Psoas muscle (tissue), 8 donors: ENCODE measurements around the gene PTPRM. TPM values are rescaled to one million over a fixed set of nuclear protein-coding genes. Genes with fewer than 3 reads are reported as not detected.

Experiments
- ATAC-seq, 4 donors: fragments of 200-7000 bp; cut with Tn5 transposase; one replicate each; pipeline ENCODE4 v1.9.1; 2020; ENCODE audit warnings: moderate library complexity in 3 of 4, mild to moderate bottlenecking in 2 of 4
- DNase-seq, 2 donors: peaks; one replicate each; pipeline ENCODE4 v3.0.0-alpha.2; 2020
- H3K27ac ChIP-seq: fragments of 200-600 bp; one replicate; pipeline ENCODE4 v1.8.0; 2022
- H3K27me3 ChIP-seq, 3 donors: fragments of 200-600 bp in 1 of 3; one replicate each; pipeline versions ENCODE4 v1.6.1 to v1.8.0; 2013 to 2022; ENCODE audit warnings: low read length in 2 of 3, mild to moderate bottlenecking in 2 of 3, moderate library complexity in 1 of 3; ENCODE audit not compliant: insufficient read depth in 3 of 3
- H3K36me3 ChIP-seq, 2 donors: fragments of 200-600 bp in 1 of 2; one replicate each; pipeline versions ENCODE4 v1.6.1 to v1.8.0; 2013 to 2022; ENCODE audit warnings: low read depth in 1 of 2, mild to moderate bottlenecking in 1 of 2, moderate library complexity in 1 of 2; ENCODE audit not compliant: insufficient read depth in 1 of 2
- H3K4me1 ChIP-seq: fragments of 200-600 bp; one replicate; pipeline ENCODE4 v1.8.0; 2022
- H3K4me3 ChIP-seq: fragments of 200-600 bp; one replicate; pipeline ENCODE4 v1.8.0; 2022; ENCODE audit warnings: mild to moderate bottlenecking
- H3K9me3 ChIP-seq: fragments of 200-600 bp; one replicate; pipeline ENCODE4 v1.8.0; 2022
- CTCF ChIP-seq: fragments of 200-600 bp; IDR thresholded peaks from one replicate; pipeline ENCODE4 v1.8.0; 2022; ENCODE audit warnings: antibody characterized with exemption
- WGBS, 3 donors: extraction: QIAGEN DNeasy Blood & Tissue Kit; methylation state at CpG; one replicate each; pipeline versions ENCODE4 v1.1.6 to v1.1.7; 2013; 5-methylcytosine and 5-hydroxymethylcytosine counted together
- intact Hi-C, 2 donors: fragments of 100-400 bp; cut with DNase I; formaldehyde crosslinking; loops; one replicate each; pipeline versions ENCODE4 v1.11.0 to v1.14.2; 2022
- polyA plus RNA-seq, 3 donors: library from polyadenylated mRNA; stranded (reverse); fragments of 200-250 nt; gene quantifications; one replicate each; pipeline ENCODE4 v1.2.3, GENCODE V29; 2013
- total RNA-seq, 4 donors: library from RNA; stranded (reverse); fragmentation: NEBNext Ultra II Directional in 2 of 4; extraction: Animal tissue kit (Norgen Biotek cat#: 25700) in 2 of 4; gene quantifications; one replicate each; pipeline versions ENCODE4 v1.2.1 to v1.2.4, GENCODE V29; 2021 to 2023
- donor health status: healthy with polysubstance abuse.
- donor health status: DM: no; HTN: no; CAD: no; lungs with moderate emphysema.
- donor health status: Bipolar disorder and iron deficiency.
- donor health status: healthy.
- donor health status: DM: yes; HTN: yes; CAD: no.
- donor health status: DM: no; HTN: no; CAD: no.
- donor health status: DM: no; HTN: no; CAD: no.
- donor health status: DM: yes; HTN: yes; CAD: no.

The PTPRM gene
- total and polyA plus RNA-seq, 7 donors: 27.4 to 78.9 (median 39.0) TPM

GRCh38 chr18:7855028-7855427, 287.9 kb downstream of the PTPRM start:
- intact Hi-C loops: no loop called here
- DNase-seq (no peak), ATAC-seq (peak in 2 of 4 donors; percentile 36 to 56)
- Histone ChIP-seq H3K27ac (no peak overlapping the region), H3K9me3 (peaks cover 9% of the 10 kb centered on the region), H3K4me3 (no peak overlapping the region), H3K36me3 (no peaks in the 10 kb centered on the region), H3K27me3 (no peaks in the 10 kb centered on the region), H3K4me1 (peaks cover 32% of the 10 kb centered on the region)
- 93 to 100% (median 93%) methylated on average over 1 of the region's 1 CpG for WGBS, 3 donors
- TF ChIP-seq CTCF: no peak

GRCh38 chr18:7855671-7856070, 288.6 kb downstream of the PTPRM start:
- peaks cover 32% of the 10 kb centered on the region for H3K4me1 ChIP-seq
- H3K27ac ChIP-seq: no peak overlapping the region
- H3K9me3 ChIP-seq: peaks cover 8% of the 10 kb centered on the region
- no peaks in the 10 kb centered on the region for H3K27me3 ChIP-seq
- intact Hi-C loops: no loop called here
- no peaks in the 10 kb centered on the region for H3K36me3 ChIP-seq
- 0 to 17% (median 9%) methylated on average over 1 of the region's 1 CpG for WGBS, 3 donors
- no peak overlapping the region for H3K4me3 ChIP-seq
- no peak for TF ChIP-seq CTCF
- ATAC-seq: no peak
- DNase-seq: no peak

DNA sequence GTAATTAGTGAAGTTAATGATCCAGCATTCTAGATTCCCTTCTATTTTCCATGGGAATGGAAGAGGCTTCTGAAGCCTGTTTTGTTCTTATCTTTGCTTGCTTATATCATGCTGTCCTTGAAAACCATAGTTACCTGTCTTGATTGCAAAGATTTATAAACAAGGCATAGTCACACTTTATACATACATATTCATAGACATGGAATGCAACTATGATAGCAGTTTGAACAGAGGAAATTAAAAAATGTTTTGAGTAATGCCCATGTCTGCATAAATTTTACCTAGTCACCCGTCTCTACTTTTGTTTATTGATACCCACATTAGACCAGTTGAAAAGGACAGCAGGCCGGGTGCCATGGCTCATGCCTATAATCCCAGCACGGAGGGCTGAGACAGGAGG, 289.0 kb downstream of the PTPRM start:
- no peak overlapping the region for H3K27ac ChIP-seq
- no peak for TF ChIP-seq CTCF
- ATAC-seq (no peak), DNase-seq (no peak)
- H3K36me3 ChIP-seq: no peaks in the 10 kb centered on the region
- peaks cover 32% of the 10 kb centered on the region for H3K4me1 ChIP-seq
- H3K9me3 ChIP-seq: peaks cover 3% of the 10 kb centered on the region
- 75 to 92% (median 87%) methylated on average over 3 of the region's 3 CpGs for WGBS, 3 donors
- no peaks in the 10 kb centered on the region for H3K27me3 ChIP-seq
- intact Hi-C loops: no loop called here
- no peak overlapping the region for H3K4me3 ChIP-seq

DNA sequence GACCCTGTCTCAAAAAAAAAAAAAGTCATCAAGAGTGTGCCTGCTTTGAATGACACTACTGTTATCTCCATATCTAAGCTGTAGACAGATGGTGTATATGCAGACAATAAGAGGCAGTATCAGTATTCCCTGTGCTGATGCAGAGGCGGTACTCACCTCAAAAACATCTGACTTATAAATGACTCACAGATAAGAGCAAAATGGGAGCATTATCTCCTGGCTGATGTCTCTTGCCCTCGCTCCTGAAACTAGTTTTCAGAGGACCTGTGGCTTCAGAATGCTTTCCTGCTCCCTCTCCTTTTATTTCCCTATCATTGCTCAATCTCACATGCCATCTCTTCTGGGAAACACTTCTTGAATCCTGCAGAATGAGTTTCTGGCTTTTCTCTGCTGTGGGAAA, 289.6 kb downstream of the PTPRM start:
- no peak overlapping the region for H3K4me3 ChIP-seq
- no peak for DNase-seq
- no peak overlapping the region for H3K27ac ChIP-seq
- H3K27me3 ChIP-seq: no peaks in the 10 kb centered on the region
- intact Hi-C loops: no loop called here
- H3K36me3 ChIP-seq: no peaks in the 10 kb centered on the region
- no peaks in the 10 kb centered on the region for H3K9me3 ChIP-seq
- WGBS, 3 donors: 87 to 90% (median 89%) methylated on average over 2 of the region's 2 CpGs
- peaks cover 32% of the 10 kb centered on the region for H3K4me1 ChIP-seq
- no peak for ATAC-seq
- no peak for TF ChIP-seq CTCF

DNA sequence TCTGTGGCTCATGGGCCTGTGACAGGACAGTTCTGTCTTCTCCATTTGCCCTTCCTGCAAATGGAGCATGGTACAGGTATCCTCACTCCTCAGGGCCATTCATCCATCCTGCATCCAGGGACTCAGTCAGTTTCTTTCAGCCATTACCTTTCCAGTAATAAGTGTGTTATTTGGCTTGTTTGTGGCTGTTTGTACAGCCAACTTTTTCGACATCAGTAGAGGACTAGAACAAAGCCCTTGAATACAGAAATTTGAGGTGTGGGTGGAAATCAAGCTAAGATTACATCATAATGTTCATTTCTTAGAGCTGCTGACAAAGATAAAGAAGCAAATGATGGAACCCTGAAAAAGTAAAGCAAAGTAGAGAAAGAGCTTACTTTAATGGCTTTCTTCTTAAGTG, 290.4 kb downstream of the PTPRM start:
- H3K4me3 ChIP-seq: no peak overlapping the region
- peaks cover 32% of the 10 kb centered on the region for H3K4me1 ChIP-seq
- intact Hi-C loops: no loop called here
- no peaks in the 10 kb centered on the region for H3K9me3 ChIP-seq
- no peak for TF ChIP-seq CTCF
- no peak overlapping the region for H3K27ac ChIP-seq
- ATAC-seq (no peak), DNase-seq (no peak)
- no peaks in the 10 kb centered on the region for H3K36me3 ChIP-seq
- 68 to 76% (median 70%) methylated on average over 1 of the region's 1 CpG for WGBS, 3 donors
- H3K27me3 ChIP-seq: no peaks in the 10 kb centered on the region
